ENCODE measurements around the gene ARVCF.

Gene ARVCF

DNA sequence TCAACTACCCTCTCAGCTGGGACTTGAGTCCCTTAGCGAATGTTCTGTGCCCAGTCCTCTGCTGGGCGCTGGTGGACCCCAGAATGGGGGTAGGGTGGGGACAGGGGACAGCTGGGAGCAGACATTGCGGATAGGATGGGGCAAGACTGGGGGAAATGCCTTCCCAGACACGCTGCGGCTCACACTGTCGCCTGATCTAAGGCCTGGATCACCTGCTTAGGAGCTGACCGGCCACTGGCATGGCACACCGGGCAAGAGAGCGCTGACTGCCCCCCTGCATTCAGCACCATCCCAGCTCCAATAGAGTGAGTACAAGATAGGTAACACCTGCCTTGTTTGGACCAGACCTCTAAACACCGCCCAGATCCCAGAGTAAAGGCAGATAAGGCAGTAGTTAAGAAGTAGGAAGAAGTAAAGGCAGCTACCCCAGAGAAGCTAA lies 1.4 kb downstream of the ARVCF start:
- in situ Hi-C loops (cut with HindIII; ENCODE audit: low pct_unique_long_range_greater_than_20kb, low sequenced_read_pairs), result no loop called here
- TF ChIP-seq JUND (IDR thresholded peaks at IDR 0.05; ENCODE audit: low read depth), result no peak
- no peak for DNase-seq (ENCODE audit: low read depth in 1 of 2, low spot score in 1 of 2)

DNA sequence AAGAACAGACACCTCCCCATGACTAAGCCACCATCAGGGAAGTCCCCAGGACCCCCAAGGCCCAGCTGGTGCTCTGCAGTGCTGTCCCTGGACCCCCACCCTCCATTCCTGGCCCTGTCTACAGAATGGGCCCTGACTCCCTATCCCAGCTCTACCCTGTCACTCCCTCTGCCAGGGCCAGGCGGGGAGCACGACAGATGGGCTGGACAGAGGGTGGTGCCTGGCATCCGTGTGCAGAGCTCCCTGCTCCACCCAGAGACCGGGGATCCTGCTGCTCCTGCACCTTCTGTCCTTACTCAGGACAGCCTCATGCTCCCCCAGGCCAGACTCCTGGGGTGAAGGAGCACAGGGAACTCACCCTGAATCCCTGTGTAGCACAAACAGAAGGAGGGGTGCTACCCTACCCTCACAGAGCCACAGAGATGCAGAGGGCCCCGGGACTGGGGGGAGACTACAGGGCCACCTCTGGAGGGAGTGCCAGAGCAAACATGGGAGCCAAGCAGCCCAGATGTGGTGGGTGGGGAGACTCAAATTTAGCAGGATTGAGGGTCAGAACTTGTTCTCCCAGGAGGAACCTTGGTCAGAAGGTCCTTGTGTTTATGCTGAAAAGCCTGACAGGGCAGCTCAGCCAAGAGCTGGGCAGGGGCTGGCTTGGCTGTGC lies 2.0 kb downstream of the ARVCF start:
- no peak for DNase-seq (ENCODE audit: low read depth in 1 of 2, low spot score in 1 of 2)
- in situ Hi-C loops (cut with HindIII; ENCODE audit: low pct_unique_long_range_greater_than_20kb, low sequenced_read_pairs), result no loop called here

DNA sequence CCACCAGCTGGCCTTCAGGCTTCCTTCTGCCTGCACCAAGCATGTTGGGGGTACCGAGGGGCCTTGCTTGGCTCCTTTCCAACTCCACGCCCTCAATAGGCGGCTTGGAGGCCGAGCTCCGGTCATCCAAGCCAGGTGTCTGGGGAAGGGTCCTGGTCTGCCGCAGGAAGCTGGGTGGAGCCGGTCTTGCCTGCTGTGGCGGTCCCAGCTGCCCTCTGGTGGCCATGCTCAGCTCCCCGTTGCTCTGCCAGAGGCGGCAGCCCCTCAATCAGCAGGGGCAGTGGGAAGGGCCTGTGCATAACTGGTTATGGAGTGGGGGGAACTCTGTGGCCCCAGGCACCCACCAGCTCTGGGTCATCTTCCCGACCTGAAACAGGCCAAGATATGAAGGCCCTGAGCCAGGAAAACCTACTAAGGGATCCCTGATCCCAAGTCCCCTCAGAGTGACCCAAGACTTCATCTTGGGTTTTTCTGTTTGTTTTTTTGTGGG lies 3.2 kb downstream of the ARVCF start:
- no peak for TF ChIP-seq JUND (IDR thresholded peaks at IDR 0.05; ENCODE audit: low read depth)
- in situ Hi-C loops (cut with HindIII; ENCODE audit: low pct_unique_long_range_greater_than_20kb, low sequenced_read_pairs), result no loop called here
- DNase-seq (ENCODE audit: low read depth in 1 of 2, low spot score in 1 of 2), result no peak

More for the DNA sequence above, 2.0 kb downstream of the ARVCF start:
- TF ChIP-seq JUND (IDR thresholded peaks at IDR 0.05; ENCODE audit: low read depth), result no peak

DNA sequence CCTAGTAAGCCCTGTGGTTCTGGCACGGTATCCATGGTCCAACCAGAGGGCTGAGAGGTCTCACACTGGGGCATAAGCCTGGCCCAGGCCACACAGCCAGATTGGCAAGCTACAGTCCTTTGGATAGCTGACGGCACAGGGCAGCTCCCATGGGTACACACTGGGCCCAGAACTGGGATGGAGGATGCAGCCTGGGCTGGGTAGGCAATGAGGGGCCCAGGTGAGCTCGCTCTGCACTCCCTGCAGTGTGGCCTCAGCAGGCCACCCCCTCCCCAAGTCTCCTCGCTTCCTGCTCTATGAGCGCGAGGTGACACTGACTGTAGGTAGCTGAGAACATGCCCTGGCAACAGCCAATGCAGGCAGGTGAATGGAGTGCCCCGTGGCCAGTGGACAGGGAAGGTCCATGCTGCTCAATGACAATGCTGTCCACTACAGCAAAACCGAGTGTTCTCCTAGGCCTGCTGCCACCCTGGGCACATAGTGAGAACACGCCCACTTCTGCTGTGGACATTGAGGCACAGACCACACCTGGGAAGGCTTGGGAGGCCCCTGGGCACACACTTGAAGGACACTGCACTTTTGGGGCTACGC lies 3.8 kb downstream of the ARVCF start:
- no peak for TF ChIP-seq JUND (IDR thresholded peaks at IDR 0.05; ENCODE audit: low read depth)
- no peak for DNase-seq (ENCODE audit: low read depth in 1 of 2, low spot score in 1 of 2)
- in situ Hi-C loops (cut with HindIII; ENCODE audit: low pct_unique_long_range_greater_than_20kb, low sequenced_read_pairs), result no loop called here

DNA sequence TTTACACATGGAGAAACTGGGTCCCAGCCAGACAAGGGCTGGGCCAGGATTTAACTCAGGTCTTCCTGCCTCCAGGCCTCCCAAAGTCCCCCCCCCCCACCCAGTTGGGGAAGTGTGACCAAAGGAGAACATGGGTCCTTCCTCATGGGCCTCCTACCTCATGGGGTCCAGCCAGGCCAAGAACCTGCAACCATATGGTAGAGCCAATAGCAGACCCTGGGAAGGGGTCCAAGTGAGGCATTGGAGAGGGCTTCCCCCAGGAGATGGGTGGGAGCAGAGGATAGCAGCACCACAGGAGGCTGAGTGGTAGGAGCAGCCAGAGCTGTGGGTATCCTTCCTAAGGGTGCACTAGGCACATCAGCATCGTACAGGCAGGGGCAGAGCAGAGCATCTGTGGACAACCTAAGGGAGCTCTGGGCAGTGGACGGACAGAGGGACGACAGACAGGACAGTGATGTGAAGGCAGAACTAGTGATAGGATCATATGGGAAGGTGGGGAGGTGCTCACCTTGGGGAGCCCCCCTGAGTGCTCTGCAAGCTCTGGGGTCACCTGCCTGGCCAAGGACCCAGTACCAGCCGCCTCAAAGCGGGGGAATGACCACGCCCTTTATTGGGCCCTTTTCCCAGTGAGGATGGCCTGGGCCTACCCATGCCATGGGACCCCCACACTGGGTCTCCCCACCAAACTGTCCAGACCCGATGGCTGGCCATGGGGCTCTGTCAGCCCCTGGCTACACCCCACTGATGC lies 4.5 kb downstream of the ARVCF start:
- in situ Hi-C loops (cut with HindIII; ENCODE audit: low pct_unique_long_range_greater_than_20kb, low sequenced_read_pairs), result no loop called here
- no peak for TF ChIP-seq JUND (IDR thresholded peaks at IDR 0.05; ENCODE audit: low read depth)
- no peak for DNase-seq (ENCODE audit: low read depth in 1 of 2, low spot score in 1 of 2)

DNA sequence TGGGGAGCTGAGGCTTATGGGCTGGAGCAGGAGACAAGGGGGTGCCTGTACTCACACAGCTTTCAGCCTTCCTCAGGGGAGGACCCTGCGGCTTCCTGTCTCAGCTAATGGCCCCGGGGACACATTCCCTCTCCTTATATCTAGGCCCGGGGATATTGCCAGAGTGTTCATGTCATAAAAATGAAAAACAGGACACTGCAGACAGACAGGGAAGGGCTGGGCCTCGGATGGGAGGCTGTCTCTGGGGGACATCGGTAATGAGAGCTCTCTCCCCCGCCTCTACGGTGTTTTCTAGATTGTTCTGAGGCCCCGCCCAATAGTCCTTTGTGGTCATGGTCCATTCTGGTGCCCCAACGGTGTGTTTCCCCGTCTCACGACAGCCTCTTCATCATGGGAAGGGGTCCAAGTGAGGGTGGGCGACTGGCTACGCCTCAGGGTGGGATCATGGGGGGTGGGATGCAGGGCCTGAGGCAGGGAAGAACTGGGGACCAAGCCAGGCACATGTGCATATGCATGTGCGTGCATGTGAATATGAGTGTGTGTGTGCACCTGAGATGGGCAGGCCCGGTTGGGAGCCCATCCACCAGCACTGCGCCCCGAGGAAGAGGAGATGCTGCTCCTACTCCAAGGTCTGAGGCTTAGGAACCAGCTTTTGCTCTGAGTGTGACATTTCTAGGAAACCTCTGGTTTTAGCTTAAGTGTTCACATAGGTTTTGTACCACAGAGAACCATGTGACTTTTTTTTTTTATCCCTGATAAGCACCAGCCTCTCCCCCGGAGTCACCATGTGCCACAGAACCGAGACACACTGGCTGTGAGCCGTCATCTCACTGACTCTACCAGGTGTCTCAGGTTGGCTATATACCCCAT lies 5.3 kb downstream of the ARVCF start:
- in situ Hi-C loops (cut with HindIII; ENCODE audit: low pct_unique_long_range_greater_than_20kb, low sequenced_read_pairs), result no loop called here
- no peak for TF ChIP-seq JUND (IDR thresholded peaks at IDR 0.05; ENCODE audit: low read depth)
- DNase-seq (ENCODE audit: low read depth in 1 of 2, low spot score in 1 of 2), result no peak

DNA sequence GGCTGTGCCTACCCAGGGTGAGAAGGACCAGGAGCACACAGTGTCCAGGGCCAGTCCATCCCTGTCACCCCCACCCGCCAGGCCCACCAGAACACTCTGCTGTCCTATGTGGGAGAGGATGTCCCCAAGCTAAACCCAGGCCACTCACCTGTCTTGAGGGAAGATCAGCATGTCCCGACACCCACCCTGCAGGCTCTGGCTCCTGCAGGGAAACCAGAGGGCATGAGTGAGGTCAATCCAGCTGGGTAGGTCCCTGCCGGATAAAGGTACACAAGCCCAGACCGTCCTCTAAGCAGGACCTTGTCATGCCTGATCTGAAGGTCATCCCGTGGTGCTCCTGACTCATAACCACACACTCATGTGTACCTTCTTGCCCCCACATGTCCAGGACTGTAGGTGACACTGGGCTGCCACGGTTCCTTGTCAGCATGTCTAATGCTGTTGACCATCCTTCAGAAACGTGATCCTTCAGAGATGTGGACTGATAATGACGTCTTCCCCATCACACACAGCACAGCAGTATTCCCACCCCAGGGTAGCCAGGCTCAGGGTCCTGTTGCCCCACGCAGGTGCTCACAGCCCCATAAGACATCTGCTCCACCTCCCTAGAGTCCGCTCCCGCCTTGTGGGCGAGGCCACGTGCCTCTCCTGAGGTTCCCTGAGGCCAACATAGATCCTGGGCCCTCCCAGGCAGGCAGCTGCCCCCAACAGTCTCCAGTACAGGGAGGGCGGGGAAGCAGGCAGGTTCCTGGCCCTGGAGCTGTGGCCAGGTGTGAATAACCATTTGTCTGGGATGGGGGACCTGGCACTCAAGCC lies 6.1 kb downstream of the ARVCF start:
- in situ Hi-C loops (cut with HindIII; ENCODE audit: low pct_unique_long_range_greater_than_20kb, low sequenced_read_pairs), result no loop called here
- no peak for DNase-seq (ENCODE audit: low read depth in 1 of 2, low spot score in 1 of 2)
- no peak for TF ChIP-seq JUND (IDR thresholded peaks at IDR 0.05; ENCODE audit: low read depth)

DNA sequence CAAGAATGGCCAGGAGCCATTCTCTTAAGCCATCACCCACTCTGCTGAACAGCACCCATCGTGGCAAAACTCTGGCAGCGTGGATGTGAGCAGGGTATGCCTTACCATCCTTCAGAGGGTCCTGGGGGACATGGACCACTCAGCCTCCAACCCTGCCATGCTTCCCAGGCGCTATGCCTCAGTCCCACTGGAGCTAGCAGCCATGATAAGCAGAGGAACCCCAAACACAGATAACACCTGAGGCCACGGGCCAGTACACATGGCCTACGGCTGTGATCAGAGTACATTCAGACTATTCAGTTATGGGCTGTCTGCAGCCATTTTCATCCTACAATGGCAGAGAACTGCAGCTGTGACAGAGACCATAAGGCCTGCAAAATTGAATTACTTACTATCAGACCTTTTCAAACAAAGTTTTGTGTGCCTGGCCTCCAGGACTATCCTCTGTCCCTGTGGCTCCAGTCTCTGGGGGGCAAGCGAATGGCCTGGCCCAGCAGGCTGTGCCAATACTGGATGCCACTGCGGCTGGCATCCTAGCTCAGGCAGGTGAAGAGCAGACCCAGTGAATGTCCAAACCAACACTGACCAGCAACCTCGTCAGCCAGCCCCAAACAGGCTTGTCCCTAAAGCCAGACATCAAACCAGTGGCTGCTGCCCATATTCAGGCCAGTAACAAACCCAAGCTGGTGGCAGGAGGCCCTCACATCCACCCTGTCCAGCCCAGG lies 6.9 kb downstream of the ARVCF start:
- no peak for DNase-seq (ENCODE audit: low read depth in 1 of 2, low spot score in 1 of 2)
- in situ Hi-C loops (cut with HindIII; ENCODE audit: low pct_unique_long_range_greater_than_20kb, low sequenced_read_pairs), result no loop called here
- no peak for TF ChIP-seq JUND (IDR thresholded peaks at IDR 0.05; ENCODE audit: low read depth)

DNA sequence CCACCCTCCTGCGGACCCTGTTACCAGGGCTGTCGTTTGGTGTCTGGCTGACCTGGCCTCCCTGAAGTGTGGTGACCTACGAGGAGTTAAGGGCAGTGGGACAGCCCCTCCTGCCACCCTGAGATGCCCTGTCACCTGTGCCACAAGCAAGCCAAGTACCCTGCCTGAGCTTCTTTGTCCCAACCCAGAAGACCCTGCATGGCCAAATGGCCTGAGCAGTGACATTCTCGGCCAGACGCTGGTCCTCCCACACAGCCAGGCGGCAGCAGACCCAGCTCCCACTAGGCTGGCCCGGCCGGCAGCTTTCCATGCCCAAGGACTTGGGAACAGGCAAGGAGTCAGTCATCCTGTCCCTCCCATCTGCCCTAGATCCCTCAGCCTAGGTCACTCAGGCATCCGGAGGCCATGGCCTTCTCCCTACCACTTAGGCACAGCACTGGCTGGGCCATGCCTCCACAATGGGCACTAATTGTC lies 7.6 kb downstream of the ARVCF start:
- DNase-seq (ENCODE audit: low read depth in 1 of 2, low spot score in 1 of 2), result no peak
- in situ Hi-C loops (cut with HindIII; ENCODE audit: low pct_unique_long_range_greater_than_20kb, low sequenced_read_pairs), result no loop called here
- TF ChIP-seq JUND (IDR thresholded peaks at IDR 0.05; ENCODE audit: low read depth), result no peak

DNA sequence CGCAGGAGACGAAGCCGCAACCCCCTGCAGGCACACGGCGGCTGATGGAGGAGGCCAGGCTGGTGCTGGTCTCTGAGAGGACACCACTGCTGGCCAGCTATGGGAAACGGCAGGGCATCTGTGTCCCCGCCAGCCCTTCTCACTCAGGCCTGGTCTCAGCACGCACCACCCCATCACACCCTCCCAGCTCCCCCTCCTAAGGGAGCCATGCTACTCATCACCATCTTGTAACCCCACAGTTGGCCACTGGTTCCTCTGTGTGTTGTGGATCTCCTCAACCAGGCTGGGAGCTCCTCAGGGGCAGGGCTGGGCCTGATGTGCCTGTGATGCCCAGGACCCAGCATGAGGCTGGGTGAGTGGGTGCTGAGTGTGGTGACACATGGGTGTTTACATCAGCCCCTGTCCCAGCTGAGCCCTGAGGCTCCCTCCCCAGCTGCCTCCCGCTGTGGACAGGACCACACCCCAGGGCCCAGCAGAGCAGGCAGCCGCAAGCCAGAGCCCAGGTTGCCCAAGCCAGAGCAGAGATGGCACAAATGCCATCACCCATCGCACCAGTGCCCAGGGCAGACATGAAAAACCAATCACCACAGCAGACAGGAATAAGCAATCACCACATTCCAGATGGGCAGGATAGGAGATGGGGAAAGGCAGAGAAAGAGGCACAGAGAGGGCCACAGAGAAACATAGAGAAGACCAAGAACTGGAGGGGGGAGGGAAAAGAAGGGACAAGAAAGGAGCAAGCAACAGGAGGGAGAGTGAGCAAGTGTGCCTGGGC lies 8.2 kb downstream of the ARVCF start:
- in situ Hi-C loops (cut with HindIII; ENCODE audit: low pct_unique_long_range_greater_than_20kb, low sequenced_read_pairs), result no loop called here
- no peak for TF ChIP-seq JUND (IDR thresholded peaks at IDR 0.05; ENCODE audit: low read depth)
- no peak for DNase-seq (ENCODE audit: low read depth in 1 of 2, low spot score in 1 of 2)
